NCI-H1436 (cell line): ENCODE data around the gene RFX3.

Experiments
- DNase-seq: peaks from one replicate; lab custom pipeline; 2025; lab: John Stamatoyannopoulos, UW

The RFX3 gene

GRCh38 chr9:3475300-3476020 lies 50.3 kb downstream of the RFX3 start:
- no peak for DNase-seq

GRCh38 chr9:3474821-3475220 lies 51.0 kb downstream of the RFX3 start:
- DNase-seq, result no peak

GRCh38 chr9:3473405-3473804 lies 52.4 kb downstream of the RFX3 start:
- DNase-seq, result no peak

- no peak for DNase-seq
These were observed 53.9 kb downstream of the RFX3 start for GRCh38 chr9:3471883-3472282.

GRCh38 chr9:3468421-3469205 lies 57.2 kb downstream of the RFX3 start:
- no peak for DNase-seq

- peak; percentile 53 for DNase-seq
These were observed 58.1 kb downstream of the RFX3 start for GRCh38 chr9:3467593-3468219.

- DNase-seq, result no peak
These were observed 61.7 kb downstream of the RFX3 start for GRCh38 chr9:3464033-3464638.

GRCh38 chr9:3458806-3459475 lies 66.9 kb downstream of the RFX3 start:
- peak; percentile 35 for DNase-seq

- no peak for DNase-seq
These were observed 68.6 kb downstream of the RFX3 start for GRCh38 chr9:3457175-3457574.

- no peak for DNase-seq
These were observed 70.1 kb downstream of the RFX3 start for GRCh38 chr9:3455717-3456116.

- no peak for DNase-seq
These were observed 70.7 kb downstream of the RFX3 start for GRCh38 chr9:3455094-3455493.

- DNase-seq, result no peak
These were observed 73.8 kb downstream of the RFX3 start for GRCh38 chr9:3451956-3452355.

GRCh38 chr9:3447788-3448187 lies 78.0 kb downstream of the RFX3 start:
- DNase-seq, result no peak

- DNase-seq, result no peak
These were observed 78.7 kb downstream of the RFX3 start for GRCh38 chr9:3447143-3447542.

GRCh38 chr9:3446313-3446712 lies 79.5 kb downstream of the RFX3 start:
- DNase-seq, result no peak

- no peak for DNase-seq
These were observed 81.8 kb downstream of the RFX3 start for GRCh38 chr9:3444016-3444415.

GRCh38 chr9:3441197-3441816 lies 84.5 kb downstream of the RFX3 start:
- DNase-seq, result peak; percentile 22

- DNase-seq, result peak; percentile 52
These were observed 89.0 kb downstream of the RFX3 start for GRCh38 chr9:3436629-3437420.

- DNase-seq, result no peak
These were observed 90.1 kb downstream of the RFX3 start for GRCh38 chr9:3435732-3436131.

GRCh38 chr9:3434594-3434993 lies 91.2 kb downstream of the RFX3 start:
- DNase-seq, result no peak

GRCh38 chr9:3433754-3434153 lies 92.0 kb downstream of the RFX3 start:
- DNase-seq, result no peak
